ENCODE results near the gene SATB1.
"Not testable (repeated sequence)": the region's sequence is repeated elsewhere in the genome, so short reads cannot be mapped to it uniquely, and the experiment has no call there.

Gene SATB1

DNA sequence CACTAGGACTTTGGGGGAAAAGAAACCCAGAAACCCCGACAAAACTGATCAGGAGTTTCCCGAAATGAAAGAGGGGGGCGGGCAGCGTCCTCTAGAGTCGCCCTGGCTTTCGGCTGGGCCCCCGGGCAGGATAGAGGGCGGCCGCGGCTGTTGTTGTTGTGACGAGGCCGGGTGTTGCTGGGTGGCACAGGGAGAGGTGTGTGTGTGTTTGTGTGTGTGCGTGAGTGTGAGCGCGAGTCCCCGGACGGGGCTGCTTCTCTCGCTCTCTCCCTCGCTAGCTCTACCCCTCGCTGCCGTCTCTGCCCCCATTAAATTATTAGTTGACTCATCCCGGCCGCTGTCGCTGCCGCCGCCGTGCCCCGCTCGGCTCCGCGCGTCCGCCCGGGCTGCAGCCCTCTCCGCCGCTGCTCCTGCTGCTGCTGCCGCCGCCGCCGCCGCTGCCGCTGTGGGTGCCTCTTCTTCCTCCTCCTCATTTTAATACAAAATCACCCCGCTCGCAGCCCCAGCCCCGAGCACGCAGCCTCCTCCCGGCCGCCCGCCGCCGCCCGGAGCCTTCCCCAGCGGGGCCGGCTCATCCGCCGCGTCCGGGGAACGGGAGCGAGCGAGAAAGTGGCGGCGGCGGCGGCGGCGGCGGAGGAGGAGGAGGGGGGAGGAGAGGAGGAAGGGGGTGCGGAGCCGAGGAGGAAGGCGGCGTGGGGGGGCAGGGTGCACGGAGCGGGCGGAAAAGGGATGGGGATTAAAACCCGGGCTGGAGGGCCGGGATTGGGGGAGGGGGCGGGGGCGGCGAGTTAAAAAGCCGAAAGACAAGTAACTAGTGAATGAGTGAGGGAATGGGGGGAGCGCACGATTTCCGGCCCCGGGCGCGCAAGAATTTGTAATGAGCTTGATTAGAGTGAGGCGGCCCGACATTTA, at the start of gene SATB1:
SATB1 (minus strand) TSS at position 611 of the 912 bp plus-strand sequence. CDS start 4,372 bp downstream, outside the sequence.
- no peak for DNase-seq (ENCODE audit: low read depth, low spot score)

DNA sequence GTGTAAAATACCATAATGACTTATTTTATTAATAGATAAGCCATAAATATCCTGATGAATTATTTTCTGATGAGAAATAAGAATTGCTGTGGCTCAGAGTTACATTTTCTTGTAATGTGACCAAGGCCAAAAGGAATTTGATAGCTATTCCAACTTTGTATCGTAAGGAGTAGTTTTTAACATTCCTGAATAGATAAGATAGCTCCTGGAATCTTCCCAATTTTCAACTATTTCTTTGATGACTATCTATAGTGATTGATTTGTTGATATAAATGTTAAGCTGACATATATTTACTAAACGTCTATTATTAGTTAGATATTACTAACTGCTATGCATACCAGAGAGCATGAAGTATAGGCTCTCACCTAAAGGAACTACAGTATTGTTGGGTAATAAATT, 49.1 kb upstream of the SATB1 start:
- DNase-seq (ENCODE audit: low read depth, low spot score) = no peak

DNA sequence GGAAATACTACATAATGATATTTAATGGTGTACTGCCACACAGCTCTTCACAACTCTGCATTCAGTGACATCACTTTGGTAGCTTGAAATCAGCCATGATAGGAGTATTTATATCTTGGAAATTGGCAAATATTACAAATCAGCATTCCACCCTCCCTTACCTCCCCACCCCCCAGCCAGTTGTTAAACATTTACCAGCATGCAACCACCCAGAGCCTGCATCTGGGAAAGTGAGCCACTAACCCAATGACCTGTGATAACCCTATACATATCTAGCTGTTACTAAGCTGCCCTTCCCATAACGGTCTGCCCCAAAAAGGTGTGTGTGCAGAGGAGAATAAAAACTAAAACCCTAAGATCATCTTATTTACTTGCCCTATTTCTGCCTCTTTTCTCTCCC, 44.6 kb upstream of the SATB1 start:
- no peak for DNase-seq (ENCODE audit: low read depth, low spot score)

GRCh38 chr3:18466136-18466535, 41.0 kb upstream of the SATB1 start:
- no peak for DNase-seq (ENCODE audit: low read depth, low spot score)

DNA sequence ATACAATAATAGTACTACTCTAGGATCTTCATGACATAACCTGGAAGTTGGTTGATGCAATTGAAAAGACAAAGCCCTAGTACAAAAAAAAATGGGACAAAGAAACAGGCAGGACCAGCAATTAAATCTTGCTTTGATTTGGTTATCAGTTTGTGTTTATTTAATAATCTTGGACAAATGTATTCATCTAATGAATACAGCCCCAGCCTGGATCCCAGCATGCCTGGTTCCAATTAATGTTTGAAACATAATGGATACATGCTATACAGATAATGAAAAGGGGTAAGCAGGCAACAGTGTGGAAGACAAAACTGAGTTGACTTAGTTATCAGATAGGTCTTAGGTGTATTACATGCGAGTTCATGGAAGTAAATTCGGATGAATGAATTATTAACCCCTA, 29.6 kb upstream of the SATB1 start:
- DNase-seq (ENCODE audit: low read depth, low spot score) = no peak

GRCh38 chr3:18449618-18450017, 24.5 kb upstream of the SATB1 start:
- not testable (repeated sequence) for DNase-seq (ENCODE audit: low read depth, low spot score)

GRCh38 chr3:18447720-18448119, 22.6 kb upstream of the SATB1 start:
- no peak for DNase-seq (ENCODE audit: low read depth, low spot score)

DNA sequence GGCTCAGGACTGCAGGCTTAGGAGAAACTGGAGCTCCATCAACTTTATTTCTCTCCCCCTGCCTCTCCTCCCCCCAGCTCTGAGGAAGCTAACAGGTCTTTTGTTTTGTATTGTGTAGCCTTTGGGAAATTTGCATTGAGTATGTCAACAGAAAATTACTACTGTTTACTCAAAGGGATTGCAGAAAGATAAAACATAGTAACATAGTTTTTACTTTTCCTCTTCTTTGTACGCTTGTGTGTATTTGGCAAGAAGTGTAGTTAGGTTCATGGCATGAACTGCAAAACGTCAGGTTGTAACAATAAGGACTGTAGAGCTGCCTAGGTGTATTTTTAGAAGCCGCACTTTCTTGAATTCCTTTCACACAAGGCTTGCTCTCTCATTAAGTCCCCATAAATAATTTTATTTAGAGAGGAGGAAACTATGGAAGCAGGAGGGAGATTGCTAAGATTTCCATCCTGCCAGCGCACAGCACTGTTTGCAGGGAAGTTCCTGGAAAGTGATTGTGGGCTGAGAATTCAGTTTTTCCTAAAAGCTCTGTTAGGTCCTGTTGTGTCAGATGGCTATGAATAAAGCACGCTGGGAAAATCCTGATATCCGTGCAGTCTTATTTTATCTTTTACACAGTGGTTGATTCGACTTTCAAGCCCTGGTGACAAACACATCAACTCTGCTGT, 21.1 kb upstream of the SATB1 start:
- DNase-seq (ENCODE audit: low read depth, low spot score) = no peak

DNA sequence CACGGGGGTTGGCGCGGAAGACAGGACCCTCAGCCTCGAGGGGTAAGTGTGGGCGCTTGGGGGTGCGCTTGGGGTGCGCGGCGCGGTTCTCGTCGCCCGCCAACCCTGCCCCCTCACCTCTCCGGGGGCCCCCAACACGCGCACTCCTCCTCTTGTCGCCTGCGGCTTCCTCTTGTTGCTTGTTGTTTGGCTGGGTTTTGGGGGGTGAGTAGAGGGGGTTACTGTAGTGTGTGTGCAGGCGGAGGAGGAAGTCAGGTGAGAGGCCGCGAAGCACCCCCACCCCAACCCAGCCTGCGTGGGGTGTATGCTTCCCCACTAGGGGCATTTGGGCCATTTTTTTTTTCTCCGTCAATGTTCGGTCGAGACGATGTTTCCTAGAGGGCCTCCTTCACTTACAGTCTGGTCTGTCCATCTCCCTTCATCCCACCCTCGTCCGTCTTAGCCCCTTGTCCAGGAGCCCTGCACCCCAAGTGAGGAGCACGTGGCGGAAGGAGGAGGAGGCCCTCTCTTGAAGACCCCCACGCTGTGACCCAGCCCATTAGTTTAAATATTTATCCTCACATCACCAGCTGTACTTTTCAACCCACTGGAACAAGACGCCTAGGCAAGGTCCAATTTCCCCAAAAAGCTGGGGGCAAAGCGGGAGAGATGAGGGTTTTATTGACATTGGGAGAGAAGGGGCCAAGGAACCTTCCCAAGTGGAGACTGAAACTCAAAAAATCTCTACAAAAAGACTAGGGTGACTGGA, 20.4 kb upstream of the SATB1 start:
- DNase-seq (ENCODE audit: low read depth, low spot score) = no peak

DNA sequence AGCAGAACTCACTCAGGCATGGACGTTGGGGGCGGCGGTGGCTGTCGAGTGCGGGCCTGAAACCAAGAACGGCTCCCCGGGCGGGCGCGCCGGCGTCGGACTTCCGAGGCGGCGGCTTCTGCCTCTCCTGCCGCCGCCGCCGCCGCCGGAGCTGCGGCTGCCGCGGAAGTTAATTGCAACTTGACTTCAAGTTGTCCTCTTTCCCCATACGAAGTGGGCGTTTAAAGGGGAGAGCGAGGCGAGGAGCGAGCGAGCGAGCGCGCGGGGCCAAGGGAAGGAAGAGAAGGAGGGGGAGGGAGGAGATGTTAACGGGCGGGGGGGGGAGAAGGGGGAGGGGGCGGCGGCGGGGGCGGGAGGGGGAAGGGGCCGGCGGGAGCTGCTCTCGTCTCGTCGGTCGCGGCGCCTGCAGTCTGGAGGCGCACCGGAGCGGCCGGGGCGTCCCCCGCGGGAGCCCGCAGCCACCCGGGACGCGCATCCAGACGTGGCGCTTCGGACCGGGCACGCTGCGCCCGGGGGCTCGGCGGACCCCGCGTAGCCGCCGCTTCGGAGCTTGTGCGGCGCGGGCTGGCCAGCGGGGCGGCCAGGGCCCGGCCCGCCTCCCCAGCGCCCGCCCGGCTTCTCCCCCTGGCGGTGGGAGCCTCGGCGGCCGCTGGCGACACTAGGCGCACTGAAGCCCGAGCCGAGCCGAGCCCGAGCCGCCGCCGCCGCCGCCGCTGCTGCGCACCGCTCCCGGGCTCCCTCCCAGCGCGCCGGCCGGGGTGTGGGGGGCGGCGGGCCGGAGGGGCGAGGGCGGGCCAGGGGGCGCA, 19.7 kb upstream of the SATB1 start:
- no peak for DNase-seq (ENCODE audit: low read depth, low spot score)

DNA sequence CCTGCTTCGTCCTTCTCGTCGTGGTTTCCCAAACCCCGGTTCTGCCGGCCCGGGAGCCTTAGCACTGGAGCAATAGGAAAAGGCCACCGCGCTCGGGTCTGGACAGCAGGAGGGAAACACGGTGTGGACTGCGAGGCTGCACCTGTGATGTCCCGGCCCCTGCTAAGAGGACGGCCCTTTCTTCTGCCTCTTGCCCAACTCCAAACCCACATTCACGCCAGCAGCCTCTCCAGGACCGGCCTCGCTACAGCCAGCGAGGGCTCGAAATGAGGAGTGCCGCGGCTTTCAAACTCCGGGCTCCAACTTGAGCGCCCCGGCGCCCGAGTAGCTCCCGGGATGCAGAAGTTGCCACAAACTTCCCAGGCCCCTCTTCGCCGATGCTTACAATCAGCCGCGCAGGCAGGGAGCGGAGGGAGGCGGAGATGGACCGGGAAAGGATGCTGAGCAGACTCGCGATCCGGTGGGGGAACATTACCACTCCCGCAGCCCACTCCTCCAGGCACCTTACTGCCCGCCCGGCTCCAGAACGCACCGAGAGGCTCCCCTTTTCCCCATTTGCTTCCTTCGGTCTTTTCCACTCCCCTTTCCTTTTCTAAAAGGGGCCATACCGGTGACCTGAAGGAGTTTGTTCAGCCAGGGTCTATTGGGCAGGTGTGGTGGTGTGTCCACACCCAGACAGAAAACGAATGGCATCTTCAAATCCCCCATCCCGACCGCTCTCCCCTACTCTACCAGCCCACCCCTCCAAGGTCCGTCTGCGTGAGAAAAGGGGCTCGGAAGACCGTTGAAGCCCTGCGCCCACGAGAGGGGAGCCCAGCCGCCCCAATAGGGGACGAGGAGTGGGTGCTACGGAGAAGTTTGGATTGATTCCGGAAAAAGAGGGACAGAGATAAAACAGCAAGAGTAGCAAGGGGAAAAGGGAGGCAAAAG, 18.8 kb upstream of the SATB1 start:
- DNase-seq (ENCODE audit: low read depth, low spot score) = no peak

GRCh38 chr3:18442756-18443664, 17.9 kb upstream of the SATB1 start:
- DNase-seq (ENCODE audit: low read depth, low spot score) = no peak

- no peak for DNase-seq (ENCODE audit: low read depth, low spot score)
Measured at GRCh38 chr3:18441551-18441950, 16.4 kb upstream of the SATB1 start.

DNA sequence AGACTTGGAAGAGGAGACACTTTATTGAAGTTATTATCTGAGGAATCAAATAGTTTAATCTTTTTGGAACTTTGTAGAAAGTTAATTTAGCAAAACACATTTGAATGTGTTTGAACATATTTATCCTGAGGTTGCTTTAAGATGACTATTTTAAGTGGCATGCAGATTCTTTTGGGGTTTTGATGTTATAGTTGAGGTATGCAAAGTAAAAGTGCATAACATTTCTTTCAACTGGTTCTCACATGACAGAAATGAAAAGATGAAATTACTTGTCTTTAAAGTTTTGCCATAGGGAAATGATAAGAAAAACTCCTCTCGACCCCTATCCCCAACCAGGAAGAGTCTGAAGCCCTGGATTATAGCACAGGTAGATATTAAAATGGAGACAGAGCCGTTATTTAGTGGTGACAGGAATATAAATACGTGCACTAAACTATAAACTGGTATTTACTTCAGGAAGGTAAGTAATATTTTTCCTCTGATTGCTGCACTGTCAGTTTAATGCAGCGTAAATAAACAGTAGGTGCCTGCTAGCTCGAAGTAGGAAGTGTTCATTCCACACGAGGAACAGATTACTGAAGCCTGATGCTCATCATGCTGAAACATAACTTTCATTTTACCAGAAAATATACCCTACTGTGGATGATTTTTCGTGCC, 15.1 kb upstream of the SATB1 start:
- no peak for DNase-seq (ENCODE audit: low read depth, low spot score)

DNA sequence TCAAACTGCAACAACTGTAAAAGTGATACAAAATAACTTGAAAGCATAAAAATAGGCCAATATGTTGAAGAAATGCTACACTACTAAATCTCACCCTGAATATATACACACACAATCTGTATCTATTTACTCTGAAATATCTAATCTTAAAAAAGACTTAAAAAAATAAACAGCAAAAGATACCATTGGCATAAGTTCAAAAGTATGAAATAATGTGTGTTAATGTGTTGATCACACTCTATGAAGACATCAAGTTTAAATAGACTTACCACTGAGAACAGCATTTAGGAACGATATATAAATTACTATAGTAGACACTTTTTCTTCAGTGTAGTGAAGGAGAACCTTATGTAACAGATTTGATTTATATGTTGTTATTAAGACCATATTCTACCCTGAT, 14.1 kb upstream of the SATB1 start:
- DNase-seq (ENCODE audit: low read depth, low spot score) = no peak

GRCh38 chr3:18438586-18438985, 13.4 kb upstream of the SATB1 start:
- no peak for DNase-seq (ENCODE audit: low read depth, low spot score)

- DNase-seq (ENCODE audit: low read depth, low spot score) = no peak
Measured at GRCh38 chr3:18436213-18436612, 11.1 kb upstream of the SATB1 start.

DNA sequence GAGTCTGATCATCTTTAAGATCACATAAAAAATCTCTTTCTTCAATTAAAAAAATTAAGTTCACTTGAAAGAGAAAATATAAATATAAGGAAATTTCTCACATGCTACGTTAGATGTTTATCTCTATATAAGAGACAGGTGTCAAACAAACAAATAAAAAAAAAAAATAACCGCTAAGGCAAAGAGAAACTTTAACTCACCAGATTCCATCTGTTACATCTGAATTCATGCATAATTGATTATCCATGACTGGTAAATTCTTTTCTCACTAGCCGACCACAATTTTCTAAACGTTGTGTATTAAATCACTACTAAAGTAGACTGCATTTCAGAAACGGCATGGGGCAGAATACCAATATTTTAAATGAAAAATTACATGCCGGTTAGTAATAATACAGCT, 9.6 kb upstream of the SATB1 start:
- no peak for DNase-seq (ENCODE audit: low read depth, low spot score)

- no peak for DNase-seq (ENCODE audit: low read depth, low spot score)
Measured at GRCh38 chr3:18432752-18433151, 7.6 kb upstream of the SATB1 start.
